Activated CD8-positive, alpha-beta T cell treated with anti-CD3 and anti-CD28 coated beads for 36 hours (primary cell): ENCODE measurements around the gene BSCL2. TPM values are rescaled to one million over a fixed set of nuclear protein-coding genes. Genes with fewer than 3 reads are reported as not detected.
A peak's percentile ranks its signal among the peaks of the same experiment; 100 is the strongest.

Source experiments
- ATAC-seq: fragments of 200-7000 bp; cut with Tn5 transposase; one replicate; pipeline ENCODE4 v1.10.0; 2021; ENCODE audit warnings: mild to moderate bottlenecking, moderate library complexity
- CTCF ChIA-PET: fragments of 350-600 bp; sonication (Branson Sonifier 250); formaldehyde crosslinking; loops from one replicate; lab custom pipeline; 2021; ENCODE audit warnings: antibody characterized with exemption; lab: Charles Lee
- POLR2A ChIA-PET: fragments of 350-600 bp; sonication (Branson Sonifier 250); formaldehyde crosslinking; loops from one replicate; lab custom pipeline; 2021; ENCODE audit warnings: antibody characterized with exemption; lab: Charles Lee
- DNase-seq: peaks from one replicate; pipeline ENCODE4 v3.0.0-alpha.2; 2020
- H3K27ac Mint-ChIP-seq: one replicate; pipeline ENCODE4 v1.8.0; 2021; ENCODE audit warnings: mild to moderate bottlenecking, mixed read lengths
- H3K27me3 Mint-ChIP-seq: one replicate; pipeline ENCODE4 v1.8.0; 2021; ENCODE audit warnings: mixed read lengths
- H3K36me3 Mint-ChIP-seq: one replicate; pipeline ENCODE4 v1.8.0; 2021; ENCODE audit warnings: low read depth, mixed read lengths
- H3K4me1 Mint-ChIP-seq: one replicate; pipeline ENCODE4 v1.8.0; 2021; ENCODE audit warnings: low read depth, mixed read lengths
- H3K4me3 Mint-ChIP-seq: one replicate; pipeline ENCODE4 v1.8.0; 2021; ENCODE audit warnings: mild to moderate bottlenecking, moderate library complexity, mixed read lengths
- H3K9me3 Mint-ChIP-seq: one replicate; pipeline ENCODE4 v1.8.0; 2021; ENCODE audit warnings: mixed read lengths
- intact Hi-C: fragments of 100-400 bp; cut with micrococcal nuclease; formaldehyde crosslinking; loops from one replicate; pipeline ENCODE4 v1.10.0; 2022
- total RNA-seq, 2 experiments: library from RNA; stranded (reverse); gene quantifications; one replicate each; pipeline ENCODE4 v1.2.3, GENCODE V29; 2021
- TF ChIP-seq, protein P1 (sequence below): fragments of 200-600 bp; IDR thresholded peaks from one replicate; pipeline ENCODE4 v1.8.0; 2022; ENCODE audit warnings: antibody characterized with exemption, mild to moderate bottlenecking

The BSCL2 gene
- total RNA-seq, 2 experiments from 2014 or later: 22.1 to 24.1 TPM

DNA sequence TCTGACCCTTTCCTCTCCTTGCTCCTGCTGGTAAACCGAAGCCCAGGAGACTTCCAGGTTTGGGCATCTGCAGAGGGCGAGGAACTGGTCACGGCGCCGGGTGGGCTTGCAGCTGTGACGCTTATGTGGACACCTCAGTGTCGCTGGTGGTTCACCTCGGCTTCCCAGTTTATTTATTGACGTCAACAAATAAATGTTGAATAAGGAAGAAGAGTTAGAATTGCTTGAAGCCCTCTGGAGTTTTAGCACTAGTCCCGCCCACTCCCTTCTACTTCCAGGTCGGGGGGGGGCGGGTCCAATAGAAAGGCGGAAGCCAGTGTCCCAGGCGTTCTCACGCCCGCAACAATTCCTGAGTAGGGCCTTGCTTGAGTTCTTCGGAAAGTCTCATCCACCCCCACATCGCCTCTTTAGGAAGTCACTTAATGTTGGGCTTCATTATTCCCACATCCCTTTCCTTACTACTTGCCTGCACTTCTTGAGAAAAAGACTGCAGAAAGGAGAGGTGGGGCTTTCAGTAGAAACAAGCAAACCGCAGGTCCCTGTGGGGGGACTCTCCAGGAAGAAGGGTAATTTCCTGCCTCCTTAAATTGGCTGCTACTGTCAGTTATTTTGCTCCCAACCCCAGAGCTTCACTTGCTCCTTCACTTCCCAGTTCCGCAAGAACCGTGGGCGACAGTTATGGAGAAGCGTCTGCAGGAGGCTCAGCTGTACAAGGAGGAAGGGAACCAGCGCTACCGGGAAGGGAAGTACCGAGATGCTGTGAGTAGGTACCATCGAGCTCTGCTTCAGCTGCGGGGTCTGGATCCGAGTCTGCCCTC is 21.2 kb upstream of the BSCL2 start, which contains the start of gene TTC9C:
TTC9C (plus strand) TSS at position 316 of the 818 bp plus-strand sequence; CDS start at position 679, 363 bp downstream.
- intact Hi-C loops: loop anchor here (5.0 kb wide), 1 partner anchor 34 kb away; the partner anchor contains the start of gene POLR2G
- Mint-ChIP-seq H3K36me3 (peaks cover 52% of the 10 kb centered on the region), H3K27ac (peak within 1 kb of the TSS; percentile 99), H3K9me3 (no peaks in the 10 kb centered on the region), H3K4me1 (peaks cover 38% of the 10 kb centered on the region), H3K4me3 (peak within 1 kb of the TSS; percentile 95), H3K27me3 (no peaks in the 10 kb centered on the region)
- DNase-seq: peak; percentile 89
- TF ChIP-seq, protein P1, sequence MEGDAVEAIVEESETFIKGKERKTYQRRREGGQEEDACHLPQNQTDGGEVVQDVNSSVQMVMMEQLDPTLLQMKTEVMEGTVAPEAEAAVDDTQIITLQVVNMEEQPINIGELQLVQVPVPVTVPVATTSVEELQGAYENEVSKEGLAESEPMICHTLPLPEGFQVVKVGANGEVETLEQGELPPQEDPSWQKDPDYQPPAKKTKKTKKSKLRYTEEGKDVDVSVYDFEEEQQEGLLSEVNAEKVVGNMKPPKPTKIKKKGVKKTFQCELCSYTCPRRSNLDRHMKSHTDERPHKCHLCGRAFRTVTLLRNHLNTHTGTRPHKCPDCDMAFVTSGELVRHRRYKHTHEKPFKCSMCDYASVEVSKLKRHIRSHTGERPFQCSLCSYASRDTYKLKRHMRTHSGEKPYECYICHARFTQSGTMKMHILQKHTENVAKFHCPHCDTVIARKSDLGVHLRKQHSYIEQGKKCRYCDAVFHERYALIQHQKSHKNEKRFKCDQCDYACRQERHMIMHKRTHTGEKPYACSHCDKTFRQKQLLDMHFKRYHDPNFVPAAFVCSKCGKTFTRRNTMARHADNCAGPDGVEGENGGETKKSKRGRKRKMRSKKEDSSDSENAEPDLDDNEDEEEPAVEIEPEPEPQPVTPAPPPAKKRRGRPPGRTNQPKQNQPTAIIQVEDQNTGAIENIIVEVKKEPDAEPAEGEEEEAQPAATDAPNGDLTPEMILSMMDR: no peak
- peak; percentile 21 for ATAC-seq
- ChIA-PET POLR2A (interaction anchor here (0.7 to 7.5 kb wide), 18 partner anchors 12 to 153 kb away, joined by 3 to 75 read pairs (median 5); partner anchors contain the start of genes BSCL2, C11orf98, CSKMT and GNG3), CTCF (interaction anchor here (0.6 to 2.2 kb wide), 11 partner anchors 9 to 63 kb away, joined by 3 to 11 read pairs (median 4); no protein-coding TSS in a partner anchor)

DNA sequence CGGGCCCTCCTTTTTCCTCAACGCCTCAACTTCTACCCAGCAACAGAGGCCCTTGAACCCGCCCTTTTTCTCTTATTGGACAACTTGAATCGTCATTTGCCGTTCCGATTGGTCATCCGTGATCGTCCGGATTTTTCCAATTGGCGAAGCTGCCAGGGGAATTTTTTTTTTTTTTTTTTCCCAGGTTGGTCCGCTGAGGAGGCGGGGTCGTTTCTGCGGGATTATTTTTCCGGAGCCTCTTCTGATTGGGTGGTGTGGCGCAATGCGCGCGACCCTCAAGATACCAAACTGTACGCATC is 20.6 kb upstream of the BSCL2 start:
- Mint-ChIP-seq H3K9me3 (no peaks in the 10 kb centered on the region), H3K36me3 (peaks cover 50% of the 10 kb centered on the region), H3K4me3 (peak overlapping the region; percentile 95), H3K27me3 (no peaks in the 10 kb centered on the region), H3K4me1 (peaks cover 36% of the 10 kb centered on the region), H3K27ac (peak overlapping the region; percentile 99)
- peak; percentile 90 for DNase-seq
- POLR2A ChIA-PET: interaction anchor here (0.6 to 7.5 kb wide), 22 partner anchors 11 to 157 kb away, joined by 3 to 75 read pairs (median 4); partner anchors contain the start of genes BSCL2, GNG3, INTS5 and SLC3A2
- intact Hi-C loops: loop anchor here (5.0 kb wide), 1 partner anchor 34 kb away; the partner anchor contains the start of gene POLR2G
- TF ChIP-seq, protein P1: no peak
- ATAC-seq: peak; percentile 64
- CTCF ChIA-PET: interaction anchor here (0.6 to 2.2 kb wide), 13 partner anchors 10 to 303 kb away, joined by 3 to 11 read pairs (median 4); partner anchors contain the start of genes SLC3A2, TAF6L and ZBTB3

DNA sequence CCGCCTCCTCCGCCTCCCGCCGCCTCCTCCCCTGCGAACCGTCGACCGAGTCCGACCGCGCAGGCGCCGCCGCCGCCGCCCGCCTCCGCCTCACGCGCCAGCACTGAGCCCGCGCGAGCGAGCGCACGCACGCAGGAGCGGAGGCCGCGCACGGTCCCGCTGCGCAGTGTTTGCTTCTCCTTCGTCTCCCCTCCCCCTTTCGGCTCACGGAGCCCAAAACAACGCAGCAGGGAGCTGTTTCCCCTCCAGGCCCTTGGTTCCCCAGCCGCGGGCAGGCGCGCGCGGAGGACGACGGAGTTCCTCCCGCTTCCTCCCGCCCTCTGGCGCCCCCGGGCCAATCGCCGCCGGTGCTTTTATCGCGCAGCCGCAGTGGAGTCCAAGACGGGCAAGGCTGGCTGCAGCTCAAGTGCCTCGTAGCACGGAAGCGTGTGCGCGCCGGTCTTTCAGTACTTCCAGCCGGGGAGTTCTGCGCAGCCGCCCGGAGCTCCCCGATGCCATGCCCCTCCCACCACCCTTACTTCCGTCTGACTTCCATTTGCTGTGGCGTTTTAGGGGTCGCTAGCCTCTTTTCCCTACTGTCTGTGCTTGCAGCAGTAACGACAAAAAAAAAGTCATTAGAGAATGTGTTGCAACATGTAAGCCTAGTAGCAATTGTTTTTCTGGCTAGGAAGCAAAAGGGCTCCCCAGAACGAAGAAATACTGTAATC is 20.1 kb upstream of the BSCL2 start, which contains the start of gene HNRNPUL2:
HNRNPUL2 (minus strand) TSS at position 293 of the 707 bp plus-strand sequence. CDS start 301 bp downstream, outside the sequence.
- peaks cover 41% of the 10 kb centered on the region for H3K4me1 Mint-ChIP-seq

DNA sequence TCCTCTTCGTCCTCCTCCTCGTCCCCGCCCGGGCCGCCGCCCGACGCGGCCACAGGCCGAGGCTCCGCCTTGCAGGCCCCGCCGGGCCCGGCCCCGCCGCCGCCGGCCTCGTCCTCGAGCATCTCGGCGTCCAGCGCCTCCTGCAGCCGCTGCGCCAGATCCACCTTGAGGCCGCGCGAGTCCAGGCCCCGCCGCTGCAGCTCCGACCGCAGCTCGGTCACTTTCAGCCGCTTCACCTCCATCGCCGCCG is 19.6 kb upstream of the BSCL2 start:
- H3K9me3 Mint-ChIP-seq: no peaks in the 10 kb centered on the region
- peak overlapping the region; percentile 95 for H3K4me3 Mint-ChIP-seq
- TF ChIP-seq, protein P1: no peak
- peaks cover 60% of the 10 kb centered on the region for H3K36me3 Mint-ChIP-seq
- H3K27me3 Mint-ChIP-seq: no peaks in the 10 kb centered on the region
- peak overlapping the region; percentile 99 for H3K27ac Mint-ChIP-seq
- ChIA-PET CTCF (interaction anchor here (0.8 to 2.2 kb wide), 9 partner anchors 9 to 302 kb away, joined by 3 to 11 read pairs (median 4); partner anchors contain the start of genes SLC3A2, TAF6L and ZBTB3), POLR2A (interaction anchor here (0.7 to 7.5 kb wide), 20 partner anchors 10 to 154 kb away, joined by 3 to 75 read pairs (median 4); partner anchors contain the start of genes BSCL2, GNG3, INTS5 and LBHD1)
- intact Hi-C loops: loop anchor here (5.0 kb wide), 1 partner anchor 35 kb away; the partner anchor contains the start of gene POLR2G
- no peak for DNase-seq
- H3K4me1 Mint-ChIP-seq: peaks cover 46% of the 10 kb centered on the region
- ATAC-seq: no peak

More for the DNA sequence above, 20.1 kb upstream of the BSCL2 start, which contains the start of gene HNRNPUL2:
- ATAC-seq: peak; percentile 92
- Mint-ChIP-seq H3K4me3 (peak within 1 kb of the TSS; percentile 95), H3K27ac (peak within 1 kb of the TSS; percentile 99), H3K9me3 (no peaks in the 10 kb centered on the region), H3K27me3 (no peaks in the 10 kb centered on the region), H3K36me3 (peaks cover 56% of the 10 kb centered on the region)
- ChIA-PET CTCF (interaction anchor here (0.6 to 2.2 kb wide), 12 partner anchors 10 to 303 kb away, joined by 3 to 11 read pairs (median 4); partner anchors contain the start of genes SLC3A2, TAF6L and ZBTB3), POLR2A (interaction anchor here (0.6 to 7.5 kb wide), 26 partner anchors 11 to 156 kb away, joined by 3 to 75 read pairs (median 4); partner anchors contain the start of genes BSCL2, GNG3, INTS5 and LBHD1)
- TF ChIP-seq, protein P1: no peak
- DNase-seq: peak; percentile 98
- intact Hi-C loops: loop anchor here (5.0 kb wide), 1 partner anchor 35 kb away; the partner anchor contains the start of gene POLR2G
